Spleen (tissue), 11 donors: ENCODE results near the gene GFM1. TPM values are rescaled to one million over a fixed set of nuclear protein-coding genes. Genes with fewer than 3 reads are reported as not detected.
A peak's percentile ranks its signal among the peaks of the same experiment; 100 is the strongest.

Experiments used
- DNase-seq: peaks from one replicate; pipeline ENCODE4 v3.0.0-alpha.2; 2020
- H3K27ac ChIP-seq, 8 donors: fragments of 200-600 bp; sonication (generic) in 7 of 8; 1 replicate in 4 of 8; 2 replicates in 4 of 8; pipeline versions ENCODE4 v1.5.0 to v1.8.0; 2016 to 2021; ENCODE audit warnings: inconsistent platforms in 4 of 8, mild to moderate bottlenecking in 4 of 8, moderate library complexity in 1 of 8
- H3K27me3 ChIP-seq, 7 donors: fragments of 200-600 bp; sonication (generic) in 6 of 7; replicated peaks in 1 of 7; 1 replicate in 4 of 7; 2 replicates in 3 of 7; pipeline versions ENCODE4 v1.5.0 to v1.8.0; 2016 to 2021; ENCODE audit warnings: inconsistent platforms in 3 of 7, mild to moderate bottlenecking in 1 of 7
- H3K36me3 ChIP-seq, 6 donors: fragments of 200-600 bp; sonication (generic) in 5 of 6; 1 replicate in 4 of 6; 2 replicates in 2 of 6; pipeline versions ENCODE4 v1.5.0 to v1.8.0; 2016 to 2021; ENCODE audit warnings: inconsistent platforms in 2 of 6
- H3K4me1 ChIP-seq, 6 donors: fragments of 200-600 bp; sonication (generic) in 5 of 6; 1 replicate in 3 of 6; 2 replicates in 3 of 6; pipeline versions ENCODE4 v1.5.0 to v1.8.0; 2016 to 2021; ENCODE audit warnings: inconsistent platforms in 3 of 6
- H3K4me3 ChIP-seq, 8 donors: fragments of 200-600 bp; sonication (generic) in 7 of 8; 1 replicate in 4 of 8; 2 replicates in 4 of 8; pipeline versions ENCODE4 v1.5.0 to v1.8.0; 2016 to 2021; ENCODE audit warnings: inconsistent platforms in 4 of 8, mild to moderate bottlenecking in 4 of 8, moderate library complexity in 2 of 8
- H3K9me3 ChIP-seq, 8 donors: fragments of 200-600 bp; sonication (generic) in 7 of 8; 1 replicate in 4 of 8; 2 replicates in 4 of 8; pipeline versions ENCODE4 v1.5.0 to v1.8.0; 2016 to 2021; ENCODE audit warnings: inconsistent platforms in 4 of 8
- POLR2A ChIP-seq, 3 donors: fragments of 450-650 bp; IDR thresholded peaks; one replicate each; pipeline ENCODE4 v1.5.1; 2017; ENCODE audit warnings: antibody characterized with exemption in 3 of 3, mild to moderate bottlenecking in 1 of 3
- POLR2AphosphoS5 ChIP-seq, 3 donors: sonication (generic); formaldehyde crosslinking; IDR thresholded peaks; one replicate each; pipeline ENCODE4 v1.5.1; 2017; ENCODE audit warnings: antibody characterized with exemption in 3 of 3
- WGBS, 5 donors: extraction: QIAGEN DNeasy Blood & Tissue Kit in 3 of 5; methylation state at CpG; one replicate each; pipeline versions ENCODE4 v1.1.5 to v1.1.7; 2013 to 2018; 5-methylcytosine and 5-hydroxymethylcytosine counted together
- intact Hi-C: fragments of 100-400 bp; cut with DNase I; formaldehyde crosslinking; loops from one replicate; pipeline ENCODE4 v1.15.0; 2023; ENCODE audit warnings: low total_unique reads
- polyA plus RNA-seq, 3 donors: library from polyadenylated mRNA; stranded (reverse); fragments of 200-250 nt; gene quantifications; one replicate each; pipeline ENCODE4 v1.2.1, GENCODE V29; 2013
- total RNA-seq, 7 donors: library from RNA; depleted of rRNA in 3 of 7; stranded (reverse); fragments of >200 nt in 3 of 7; fragmentation: NEBNext Ultra II Directional in 4 of 7; extraction: Animal tissue kit (Norgen Biotek cat#: 25700) in 4 of 7; gene quantifications; one replicate each; pipeline versions ENCODE4 v1.1.0 to v1.2.1, GENCODE V29; 2016 to 2021
- TF ChIP-seq, protein P1 (sequence below), 11 experiments: fragments of 200-600 bp in 7 of 11; fragments of 450-650 bp in 4 of 11; sonication (generic) in 4 of 11; IDR thresholded peaks in 8 of 11; conservative IDR thresholded peaks in 3 of 11; 1 replicate in 7 of 11; 2 replicates in 4 of 11; pipeline versions ENCODE4 v1.4.0 to v1.8.0; 2016 to 2021; ENCODE audit warnings: antibody characterized with exemption in 11 of 11, inconsistent platforms in 4 of 11, mild to moderate bottlenecking in 1 of 11
- donor health status: healthy with polysubstance abuse.
- donor health status: DM: no; HTN: no; CAD: no; lungs with moderate emphysema.
- donor health status: DM: no; HTN: no; CAD: no.
- donor health status: Bipolar disorder and iron deficiency.
- donor health status: healthy.
- donor health status: DM: no; HTN: no; CAD: no.
- donor health status: DM: yes; HTN: yes; CAD: no.

Gene GFM1
- total and polyA plus RNA-seq, 10 donors: 11.8 to 56.5 (median 43.9) TPM

DNA sequence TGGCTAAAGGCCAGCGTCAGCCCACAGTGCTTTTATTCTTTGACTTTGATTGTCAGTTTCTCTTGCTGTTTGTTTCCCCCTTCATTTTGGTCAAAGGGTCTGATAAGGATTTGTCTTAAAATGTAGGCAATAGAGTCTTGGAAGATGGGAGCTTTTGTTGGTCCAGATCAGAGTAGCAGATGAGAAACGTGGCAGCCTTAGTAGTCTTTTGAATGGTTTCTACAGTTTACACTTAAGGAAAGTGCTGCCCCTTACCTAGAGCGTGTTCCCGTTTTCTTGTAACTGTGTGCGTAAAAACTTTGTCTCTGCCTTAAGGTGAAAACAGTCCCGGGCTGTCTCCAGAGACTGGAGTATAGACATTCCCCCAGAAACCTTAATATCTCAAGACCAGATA is 27.5 kb downstream of the GFM1 start:
- Histone ChIP-seq H3K27ac (peak overlapping the region; percentile 29 to 87 (median 78)), H3K27me3 (no peaks in the 10 kb centered on the region), H3K4me3 (peak overlapping the region; percentile 39 to 76 (median 62)), H3K9me3 (no peaks in the 10 kb centered on the region), H3K36me3 (peaks cover 0 to 43% (median 24%) of the 10 kb centered on the region in 6 donors), H3K4me1 (peaks cover 7 to 33% (median 24%) of the 10 kb centered on the region in 6 donors)
- 5 to 19% (median 10%) methylated on average over 6 of the region's 6 CpGs for WGBS, 5 donors
- intact Hi-C loops: no loop called here
- TF ChIP-seq POLR2AphosphoS5 (IDR thresholded peaks at IDR 0.05) (no peak), POLR2A (IDR thresholded peaks at IDR 0.05) (no peak)
- TF ChIP-seq, protein P1, sequence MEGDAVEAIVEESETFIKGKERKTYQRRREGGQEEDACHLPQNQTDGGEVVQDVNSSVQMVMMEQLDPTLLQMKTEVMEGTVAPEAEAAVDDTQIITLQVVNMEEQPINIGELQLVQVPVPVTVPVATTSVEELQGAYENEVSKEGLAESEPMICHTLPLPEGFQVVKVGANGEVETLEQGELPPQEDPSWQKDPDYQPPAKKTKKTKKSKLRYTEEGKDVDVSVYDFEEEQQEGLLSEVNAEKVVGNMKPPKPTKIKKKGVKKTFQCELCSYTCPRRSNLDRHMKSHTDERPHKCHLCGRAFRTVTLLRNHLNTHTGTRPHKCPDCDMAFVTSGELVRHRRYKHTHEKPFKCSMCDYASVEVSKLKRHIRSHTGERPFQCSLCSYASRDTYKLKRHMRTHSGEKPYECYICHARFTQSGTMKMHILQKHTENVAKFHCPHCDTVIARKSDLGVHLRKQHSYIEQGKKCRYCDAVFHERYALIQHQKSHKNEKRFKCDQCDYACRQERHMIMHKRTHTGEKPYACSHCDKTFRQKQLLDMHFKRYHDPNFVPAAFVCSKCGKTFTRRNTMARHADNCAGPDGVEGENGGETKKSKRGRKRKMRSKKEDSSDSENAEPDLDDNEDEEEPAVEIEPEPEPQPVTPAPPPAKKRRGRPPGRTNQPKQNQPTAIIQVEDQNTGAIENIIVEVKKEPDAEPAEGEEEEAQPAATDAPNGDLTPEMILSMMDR (IDR thresholded peaks at IDR 0.05 in 8 of 11, conservative IDR thresholded peaks at IDR 0.05 in 3 of 11): no peak
- no peak for DNase-seq

DNA sequence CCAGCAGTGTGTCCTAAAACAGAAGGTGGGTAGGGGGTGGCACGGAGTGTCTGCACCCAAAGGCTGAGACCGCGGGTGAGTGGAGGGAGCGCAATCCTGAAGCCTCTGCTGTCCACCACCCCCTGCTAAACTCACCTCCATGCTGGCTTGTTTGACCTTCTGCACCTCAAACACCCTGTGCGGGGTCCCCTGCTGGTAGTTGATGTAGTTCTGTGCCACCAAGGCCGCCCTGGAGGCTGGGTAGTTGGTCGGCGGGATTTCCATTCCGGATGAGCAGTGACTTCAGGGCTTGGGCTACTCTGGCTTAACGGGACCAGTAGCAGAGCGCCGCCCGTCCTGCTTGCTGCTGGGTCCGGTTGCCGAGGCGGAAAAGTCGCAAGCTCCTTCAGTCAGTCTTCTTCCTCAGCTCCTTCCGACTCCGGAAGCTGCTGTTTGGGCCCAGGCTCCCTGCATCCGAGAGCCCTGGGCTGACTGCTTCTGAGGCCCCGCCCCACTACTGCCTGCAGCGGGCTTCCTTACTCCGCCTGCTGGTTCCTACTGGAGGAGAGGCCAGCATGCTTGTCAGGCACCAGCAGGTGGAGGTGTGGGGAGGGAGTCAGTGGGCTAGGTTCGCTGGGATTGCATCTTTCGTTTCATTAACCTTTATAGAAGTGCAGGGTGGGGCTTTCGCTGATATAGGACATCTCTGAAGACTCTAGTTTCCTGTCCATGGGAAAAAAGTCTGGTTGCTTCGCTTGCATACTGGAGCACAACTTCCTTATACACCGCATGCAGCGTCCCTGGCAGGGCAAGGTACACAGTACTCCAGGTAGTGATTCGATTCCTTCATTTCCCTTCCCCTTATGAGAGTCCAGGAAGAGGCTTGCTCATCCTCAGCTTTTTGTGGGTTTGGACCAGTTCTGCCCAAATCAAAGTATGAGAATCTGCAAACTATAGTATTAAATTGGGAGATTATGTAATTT is 28.2 kb downstream of the GFM1 start, which contains the start of gene LXN:
Gene LXN (minus strand): TSS at position 434 of the 962 bp plus-strand sequence. CDS start 170 bp downstream, at position 264.
- no peaks in the 10 kb centered on the region for H3K27me3 ChIP-seq
- peaks cover 7 to 33% (median 24%) of the 10 kb centered on the region in 6 donors for H3K4me1 ChIP-seq
- H3K9me3 ChIP-seq: no peaks in the 10 kb centered on the region
- H3K27ac ChIP-seq: peak within 1 kb of the TSS; percentile 29 to 87 (median 78)
- WGBS, 5 donors: 2 to 10% (median 4%) methylated on average over 18 to 30 of the region's 30 CpGs
- peak; percentile 94 for DNase-seq
- peak within 1 kb of the TSS; percentile 39 to 76 (median 62) for H3K4me3 ChIP-seq
- peaks cover 0 to 43% (median 21%) of the 10 kb centered on the region in 6 donors for H3K36me3 ChIP-seq
- intact Hi-C loops: no loop called here
- TF ChIP-seq POLR2A (IDR thresholded peaks at IDR 0.05): no peak
- TF ChIP-seq, protein P1 (IDR thresholded peaks at IDR 0.05 in 8 of 11, conservative IDR thresholded peaks at IDR 0.05 in 3 of 11): peak; percentile 8 to 70 (median 59)
- TF ChIP-seq POLR2AphosphoS5 (IDR thresholded peaks at IDR 0.05): peak; percentile 75 to 88 (median 83)

DNA sequence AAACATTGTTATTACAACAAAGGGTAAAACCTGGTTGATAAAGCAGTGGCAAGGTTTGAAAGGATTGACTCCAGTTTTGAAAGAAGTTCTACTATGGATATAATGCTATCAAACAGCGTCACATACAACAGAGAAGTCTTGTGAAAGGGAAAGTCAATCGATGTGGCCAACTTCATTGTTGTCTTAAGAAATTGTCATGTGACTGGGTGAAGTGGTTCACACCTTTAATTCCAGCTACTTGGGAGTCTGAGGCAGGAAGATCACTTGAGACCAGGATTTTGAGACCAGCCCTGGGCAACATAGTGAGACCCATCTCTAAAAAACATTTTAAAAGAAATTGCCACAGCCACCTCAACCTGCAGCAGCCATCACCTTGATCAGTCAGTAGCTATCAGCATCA is 34.4 kb downstream of the GFM1 start:
- TF ChIP-seq POLR2A (IDR thresholded peaks at IDR 0.05) (no peak), POLR2AphosphoS5 (IDR thresholded peaks at IDR 0.05) (no peak)
- TF ChIP-seq, protein P1 (IDR thresholded peaks at IDR 0.05 in 8 of 11, conservative IDR thresholded peaks at IDR 0.05 in 3 of 11): no peak
- H3K27me3 ChIP-seq: no peaks in the 10 kb centered on the region
- no peak overlapping the region for H3K27ac ChIP-seq
- H3K4me1 ChIP-seq: no peaks in the 10 kb centered on the region
- 91 to 98% (median 94%) methylated on average over 2 of the region's 2 CpGs for WGBS, 5 donors
- H3K9me3 ChIP-seq: no peaks in the 10 kb centered on the region
- no peak for DNase-seq
- intact Hi-C loops: no loop called here
- H3K4me3 ChIP-seq: no peak overlapping the region
- peaks cover 0 to 69% (median 18%) of the 10 kb centered on the region in 6 donors for H3K36me3 ChIP-seq

DNA sequence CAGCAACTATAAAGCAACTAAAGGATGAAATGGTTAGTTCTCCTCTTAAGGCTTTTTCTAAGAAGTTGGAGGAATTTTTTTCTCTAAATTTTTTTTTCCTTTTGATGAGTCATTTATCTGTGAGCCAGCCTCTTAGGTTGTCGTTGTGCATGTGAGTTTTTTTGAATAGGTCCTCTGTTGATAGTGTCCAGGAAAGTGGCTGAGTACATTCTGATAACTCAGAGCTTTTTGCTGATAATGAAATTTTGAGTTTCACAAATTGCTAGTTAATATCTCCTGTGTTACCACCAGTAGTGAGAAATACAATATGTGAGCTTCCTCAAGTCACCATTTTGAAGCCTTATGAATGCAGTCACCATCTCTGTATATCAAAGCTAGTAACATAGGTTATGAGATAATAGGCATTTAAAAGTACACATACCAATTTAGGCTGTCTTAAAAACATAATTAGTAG is 35.2 kb downstream of the GFM1 start:
- no peaks in the 10 kb centered on the region for H3K9me3 ChIP-seq
- H3K4me3 ChIP-seq: no peak overlapping the region
- 42 to 69% (median 63%) methylated on average over 1 of the region's 1 CpG for WGBS, 5 donors
- TF ChIP-seq POLR2A (IDR thresholded peaks at IDR 0.05) (no peak), POLR2AphosphoS5 (IDR thresholded peaks at IDR 0.05) (no peak)
- TF ChIP-seq, protein P1 (IDR thresholded peaks at IDR 0.05 in 8 of 11, conservative IDR thresholded peaks at IDR 0.05 in 3 of 11): no peak
- no peak overlapping the region for H3K27ac ChIP-seq
- no peaks in the 10 kb centered on the region for H3K27me3 ChIP-seq
- H3K4me1 ChIP-seq: no peaks in the 10 kb centered on the region
- intact Hi-C loops: no loop called here
- peaks cover 0 to 78% (median 24%) of the 10 kb centered on the region in 6 donors for H3K36me3 ChIP-seq
- DNase-seq: no peak
